Astrocyte of the cerebellum (primary cell): ENCODE results near the gene SLC2A8.

Source experiments
- DNase-seq: peaks from one replicate; pipeline ENCODE4 v3.0.0-alpha.2; 2011; ENCODE audit warnings: low read depth
- H3K4me3 ChIP-seq: 2 replicates; pipeline ENCODE4 v1.5.1; 2011; ENCODE audit warnings: mild to moderate bottlenecking, low read depth, low read length, moderate library complexity
- CTCF ChIP-seq: IDR thresholded peaks from 2 replicates; pipeline ENCODE4 v1.5.1; 2012; ENCODE audit warnings: low read length, low read depth, moderate library complexity, mild to moderate bottlenecking; ENCODE audit errors: missing control alignments
- in situ Hi-C: cut with HindIII; loops from 2 replicates; pipeline ENCODE4 v1.10.0; 2017; ENCODE audit warnings: low sequenced_read_pairs

The SLC2A8 gene

DNA sequence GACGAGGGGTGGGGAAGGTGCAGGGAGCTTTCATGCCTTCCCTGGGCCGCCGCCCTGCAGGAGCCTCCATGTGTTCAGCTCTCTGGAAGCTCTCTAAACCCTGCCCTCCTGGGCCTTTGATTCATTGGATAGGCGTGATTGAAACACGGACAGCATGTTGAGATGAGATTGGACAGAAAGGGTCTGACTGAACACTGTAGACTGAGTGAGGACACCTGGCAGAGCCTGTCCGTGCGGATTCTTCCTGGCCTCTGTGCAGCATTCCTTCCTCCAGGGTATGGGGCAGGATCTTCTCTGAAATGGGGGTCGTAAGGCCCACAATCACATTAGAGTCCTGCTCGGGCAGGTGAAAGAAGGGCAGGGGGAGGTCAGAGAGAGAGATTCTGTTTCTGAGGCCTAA is 41.4 kb downstream of the SLC2A8 start:
- no peak overlapping the region for H3K4me3 ChIP-seq
- in situ Hi-C loops, result no loop called here
- TF ChIP-seq CTCF, result no peak
- no peak for DNase-seq

GRCh38 chr9:127444283-127444920 is 47.4 kb downstream of the SLC2A8 start:
- no peak for DNase-seq
- TF ChIP-seq CTCF, result no peak
- in situ Hi-C loops, result no loop called here
- no peak overlapping the region for H3K4me3 ChIP-seq

- in situ Hi-C loops, result no loop called here
- TF ChIP-seq CTCF, result no peak
- no peak for DNase-seq
- H3K4me3 ChIP-seq, result no peak overlapping the region
Measured at GRCh38 chr9:127444921-127445850, 48.2 kb downstream of the SLC2A8 start.

- in situ Hi-C loops, result no loop called here
- H3K4me3 ChIP-seq, result no peak overlapping the region
- DNase-seq, result no peak
- TF ChIP-seq CTCF, result no peak
Measured at GRCh38 chr9:127445851-127446712, 49.1 kb downstream of the SLC2A8 start.

GRCh38 chr9:127446713-127447415 is 49.9 kb downstream of the SLC2A8 start:
- no peak for DNase-seq
- in situ Hi-C loops, result no loop called here
- no peak for TF ChIP-seq CTCF
- no peak overlapping the region for H3K4me3 ChIP-seq
